Measurements from ENCODE around the gene MTUS2.

DNA sequence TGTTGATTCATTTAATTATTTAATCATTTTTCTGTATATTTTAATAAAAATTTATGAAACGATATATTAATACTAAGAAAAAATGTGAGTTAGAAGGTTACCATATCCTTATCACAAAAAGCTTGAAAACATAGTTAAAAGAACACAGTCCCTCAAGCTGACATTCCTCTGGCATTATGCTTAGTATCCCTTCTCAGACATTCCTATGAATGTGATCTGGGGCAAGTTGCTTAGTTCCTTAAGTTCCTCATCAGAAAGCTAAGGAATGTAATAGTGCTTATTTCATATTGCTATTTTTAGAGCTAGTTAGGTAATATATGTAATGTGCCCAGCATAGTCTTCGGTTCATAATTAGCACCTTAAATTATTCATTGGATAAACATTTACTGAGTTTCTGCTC, 122.8 kb downstream of the MTUS2 start:
- no peak for TF ChIP-seq POLR2A (IDR thresholded peaks at IDR 0.05; ENCODE audit: low read depth, low read length)
- TF ChIP-seq TAF1 (IDR thresholded peaks at IDR 0.05; ENCODE audit: low read depth, low read length), result no peak
